H9 (cell line): ENCODE results near the gene MCM10. TPM values are rescaled to one million over a fixed set of nuclear protein-coding genes. Genes with fewer than 3 reads are reported as not detected.

ENCODE experiments used
- DNase-seq: peaks from one replicate; pipeline ENCODE4 v3.0.0-alpha.2; 2017
- H2AFZ ChIP-seq: one replicate; pipeline ENCODE4 v1.6.1; 2013; ENCODE audit warnings: mild to moderate bottlenecking, low read length, control low read depth, moderate library complexity
- H2AK5ac ChIP-seq: 2 replicates; pipeline ENCODE4 v1.6.1; 2013; ENCODE audit warnings: low read length, control low read depth, mixed read lengths; ENCODE audit not compliant: insufficient read length
- H2BK120ac ChIP-seq: one replicate; pipeline ENCODE4 v1.6.1; 2013; ENCODE audit warnings: low read depth, mild to moderate bottlenecking, low read length, control low read depth, inconsistent platforms; ENCODE audit not compliant: poor library complexity, severe bottlenecking
- H2BK12ac ChIP-seq: 2 replicates; pipeline ENCODE4 v1.6.1; 2013; ENCODE audit warnings: low read length, control low read depth, mixed read lengths, low read depth; ENCODE audit not compliant: insufficient read length
- H2BK15ac ChIP-seq: 2 replicates; pipeline ENCODE4 v1.6.1; 2013; ENCODE audit warnings: low read depth, low read length, control low read depth
- H2BK20ac ChIP-seq: one replicate; pipeline ENCODE4 v1.6.1; 2013; ENCODE audit warnings: low read depth, mild to moderate bottlenecking, low read length, control low read depth, inconsistent platforms; ENCODE audit not compliant: poor library complexity, severe bottlenecking
- H2BK5ac ChIP-seq: 2 replicates; pipeline ENCODE4 v1.6.1; 2013; ENCODE audit warnings: low read length, control low read depth, mixed read lengths; ENCODE audit not compliant: insufficient read length
- H3K14ac ChIP-seq: 2 replicates; pipeline ENCODE4 v1.6.1; 2013; ENCODE audit warnings: low read length, control low read depth; ENCODE audit not compliant: insufficient read depth
- H3K18ac ChIP-seq: 2 replicates; pipeline ENCODE4 v1.6.1; 2013; ENCODE audit warnings: low read depth, mild to moderate bottlenecking, mixed read lengths, low read length, control low read depth; ENCODE audit not compliant: insufficient read length
- H3K23ac ChIP-seq: 2 replicates; pipeline ENCODE4 v1.6.1; 2013; ENCODE audit warnings: low read length, control low read depth, mixed read lengths, low read depth; ENCODE audit not compliant: insufficient read length
- H3K23me2 ChIP-seq: 2 replicates; pipeline ENCODE4 v1.6.1; 2013; ENCODE audit warnings: low read depth, mild to moderate bottlenecking, mixed read lengths, low read length, control low read depth; ENCODE audit not compliant: insufficient read length, poor library complexity, severe bottlenecking
- H3K27ac ChIP-seq: 2 replicates; pipeline ENCODE4 v1.5.1; 2013; ENCODE audit warnings: low read length, control low read depth, mixed read lengths, low read depth; ENCODE audit not compliant: insufficient read length
- H3K27me3 ChIP-seq: 2 replicates; pipeline ENCODE4 v1.6.1; 2013; ENCODE audit warnings: low read length, control low read depth, inconsistent platforms; ENCODE audit not compliant: insufficient read depth
- H3K4ac ChIP-seq: 2 replicates; pipeline ENCODE4 v1.6.1; 2013; ENCODE audit warnings: low read depth, mild to moderate bottlenecking, control low read depth, inconsistent platforms, low read length, moderate library complexity
- H3K4me1 ChIP-seq: 2 replicates; pipeline ENCODE4 v1.6.1; 2013; ENCODE audit warnings: low read length, control low read depth, inconsistent platforms; ENCODE audit not compliant: insufficient read depth
- H3K4me2 ChIP-seq: 2 replicates; pipeline ENCODE4 v1.6.1; 2013; ENCODE audit warnings: low read length, control low read depth, mixed read lengths; ENCODE audit not compliant: insufficient read length, insufficient read depth
- H3K56ac ChIP-seq: 2 replicates; pipeline ENCODE4 v1.6.1; 2013; ENCODE audit warnings: low read depth, mild to moderate bottlenecking, mixed read lengths, low read length, control low read depth; ENCODE audit not compliant: insufficient read length
- H3K79me1 ChIP-seq: 2 replicates; pipeline ENCODE4 v1.6.1; 2013; ENCODE audit warnings: low read depth, mild to moderate bottlenecking, moderate library complexity, low read length, control low read depth, inconsistent platforms; ENCODE audit not compliant: insufficient read depth, poor library complexity, severe bottlenecking
- H3K79me2 ChIP-seq: 2 replicates; pipeline ENCODE4 v1.6.1; 2013; ENCODE audit warnings: low read length, control low read depth, inconsistent platforms; ENCODE audit not compliant: insufficient read depth
- H3K9ac ChIP-seq: 2 replicates; pipeline ENCODE4 v1.6.1; 2013; ENCODE audit warnings: low read length, control low read depth, mixed read lengths; ENCODE audit not compliant: insufficient read length; ENCODE audit errors: extremely low read depth
- H3K9me3 ChIP-seq: one replicate; pipeline ENCODE4 v1.6.1; 2013; ENCODE audit warnings: low read depth, low read length, inconsistent platforms; ENCODE audit not compliant: control insufficient read depth
- H3T11ph ChIP-seq: one replicate; pipeline ENCODE4 v1.6.1; 2013; ENCODE audit warnings: mild to moderate bottlenecking, low read length, control low read depth, inconsistent platforms
- H4K20me1 ChIP-seq: one replicate; pipeline ENCODE4 v1.6.1; 2013; ENCODE audit not compliant: control insufficient read depth, insufficient read length, insufficient read depth
- H4K5ac ChIP-seq: 2 replicates; pipeline ENCODE4 v1.6.1; 2013; ENCODE audit warnings: low read depth, mild to moderate bottlenecking, mixed read lengths, low read length, control low read depth; ENCODE audit not compliant: insufficient read length
- H4K8ac ChIP-seq: replicated peaks from 2 replicates; pipeline ENCODE4 v1.6.1; 2013; ENCODE audit warnings: low read length, control low read depth, mixed read lengths, low read depth; ENCODE audit not compliant: insufficient read length
- H4K91ac ChIP-seq: 2 replicates; pipeline ENCODE4 v1.6.1; 2013; ENCODE audit warnings: low read depth, mild to moderate bottlenecking, moderate library complexity, mixed read lengths, low read length, control low read depth; ENCODE audit not compliant: insufficient read length
- H3K27ac Mint-ChIP-seq, 3 experiments: 2 replicates in 2 of 3; 3 replicates in 1 of 3; pipeline ENCODE4 v1.8.0; 2020 to 2021; ENCODE audit warnings: mixed read lengths in 3 of 3, mild to moderate bottlenecking in 1 of 3, moderate library complexity in 1 of 3
- H3K27me3 Mint-ChIP-seq: 2 replicates; pipeline ENCODE4 v1.8.0; 2021; ENCODE audit warnings: low read depth, mild to moderate bottlenecking, moderate library complexity, mixed read lengths
- H3K36me3 Mint-ChIP-seq, 3 experiments: 2 replicates in 2 of 3; 3 replicates in 1 of 3; pipeline ENCODE4 v1.8.0; 2020 to 2021; ENCODE audit warnings: low read depth in 3 of 3, mixed read lengths in 3 of 3; ENCODE audit not compliant: insufficient read depth in 1 of 3
- H3K4me1 Mint-ChIP-seq, 2 experiments: 2 replicates each; pipeline ENCODE4 v1.8.0; 2020; ENCODE audit warnings: mixed read lengths in 2 of 2
- H3K4me3 Mint-ChIP-seq, 2 experiments: 2 replicates in 1 of 2; 3 replicates in 1 of 2; pipeline ENCODE4 v1.8.0; 2020 to 2021; ENCODE audit warnings: mild to moderate bottlenecking in 2 of 2, mixed read lengths in 2 of 2, moderate library complexity in 1 of 2
- H3K9me3 Mint-ChIP-seq, 2 experiments: 2 replicates in 1 of 2; 3 replicates in 1 of 2; pipeline ENCODE4 v1.8.0; 2020; ENCODE audit warnings: mild to moderate bottlenecking in 2 of 2, mixed read lengths in 2 of 2, moderate library complexity in 1 of 2
- CTCF ChIP-seq: fragments of 200-600 bp; sonication (generic); conservative IDR thresholded peaks from 3 replicates; pipeline ENCODE4 v1.8.0; 2021; ENCODE audit warnings: antibody characterized with exemption, mild to moderate bottlenecking
- WGBS: extraction: QIAGEN DNeasy Blood & Tissue Kit; methylation state at CpG from one replicate; pipeline ENCODE4 v1.1.7; 2013; ENCODE audit warnings: missing lambda C conversion rate, low lambda C conversion rate, mixed read lengths; ENCODE audit not compliant: insufficient read length; ENCODE audit errors: extremely low coverage; 5-methylcytosine and 5-hydroxymethylcytosine counted together
- total RNA-seq: library from RNA; stranded (reverse); gene quantifications from 2 replicates; pipeline ENCODE4 v1.2.1, GENCODE V29; 2021

The MCM10 gene
- total RNA-seq, 1 experiment from 2014 or later = 67.4 TPM

- peaks cover 0 to 5% (median 0%) of the 10 kb centered on the region in 3 experiments; a peak in 1 of 7 replicates for H3K36me3 Mint-ChIP-seq
- TF ChIP-seq CTCF = no peak
- H3K9me3 Mint-ChIP-seq = peaks cover 3 to 5% of the 10 kb centered on the region in 2 experiments; a peak in 2 of 5 replicates
Observed at GRCh38 chr10:13146379-13146778, 15.0 kb upstream of the MCM10 start.

More at GRCh38 chr10:13146379-13146778, 15.0 kb upstream of the MCM10 start:
- no peak for DNase-seq
- H3K9ac ChIP-seq = no peak overlapping the region
- H4K8ac ChIP-seq = no peak overlapping the region
- H3K14ac ChIP-seq = no peak overlapping the region; the same call in 1 of the 2 replicates
- H2BK15ac ChIP-seq = no peak overlapping the region
- no CpG with 5 or more reads among the region's 1 CpG for WGBS
- no peak overlapping the region for H2BK20ac ChIP-seq
- no peak overlapping the region for H4K91ac ChIP-seq
- H3K23ac ChIP-seq = no peak overlapping the region
- H2AFZ ChIP-seq = no peak overlapping the region
- Mint-ChIP-seq H3K4me1 (peaks cover 4% of the 10 kb centered on the region in 2 experiments; a peak in 3 of 4 replicates), H3K27ac (no peak overlapping the region), H3K27me3 (no peaks in the 10 kb centered on the region), H3K4me3 (no peak overlapping the region)
- no peak overlapping the region for H3K18ac ChIP-seq
- no peaks in the 10 kb centered on the region for H3K79me1 ChIP-seq
- no peak overlapping the region for H4K5ac ChIP-seq
- no peak overlapping the region for H3K56ac ChIP-seq
- no peak overlapping the region for H2AK5ac ChIP-seq
- H4K20me1 ChIP-seq = no peaks in the 10 kb centered on the region
- no peak overlapping the region for H2BK120ac ChIP-seq
- H3K4ac ChIP-seq = no peak overlapping the region
- no peak overlapping the region for H3K27ac ChIP-seq
- no peak overlapping the region for H2BK12ac ChIP-seq
- no peak overlapping the region for H2BK5ac ChIP-seq
- no peaks in the 10 kb centered on the region for H3K9me3 ChIP-seq
- no peaks in the 10 kb centered on the region for H3K4me1 ChIP-seq
- H3K79me2 ChIP-seq = no peaks in the 10 kb centered on the region
- no peak overlapping the region for H3T11ph ChIP-seq
- no peaks in the 10 kb centered on the region for H3K23me2 ChIP-seq
- H3K4me2 ChIP-seq = no peak overlapping the region
- H3K27me3 ChIP-seq = no peaks in the 10 kb centered on the region
